Chondrocyte (in vitro differentiated cells): ENCODE results near the gene ADAD2. TPM values are rescaled to one million over a fixed set of nuclear protein-coding genes. Genes with fewer than 3 reads are reported as not detected.

Experiments used
- DNase-seq: peaks from one replicate; pipeline ENCODE4 v3.0.0; 2021; ENCODE audit warnings: mixed read lengths, low spot score
- H3K27ac Mint-ChIP-seq: one replicate; pipeline ENCODE4 v1.8.0; 2021; ENCODE audit warnings: mild to moderate bottlenecking, moderate library complexity, mixed read lengths; ENCODE audit not compliant: unreplicated experiment
- H3K27me3 Mint-ChIP-seq: 2 replicates; pipeline ENCODE4 v1.8.0; 2021; ENCODE audit warnings: low read depth, mixed read lengths
- H3K36me3 Mint-ChIP-seq: 2 replicates; pipeline ENCODE4 v1.8.0; 2021; ENCODE audit warnings: low read depth, mixed read lengths
- H3K4me1 Mint-ChIP-seq: 2 replicates; pipeline ENCODE4 v1.8.0; 2021; ENCODE audit warnings: low read depth, mild to moderate bottlenecking, mixed read lengths
- H3K4me3 Mint-ChIP-seq: one replicate; pipeline ENCODE4 v1.8.0; 2021; ENCODE audit warnings: mild to moderate bottlenecking, moderate library complexity, mixed read lengths; ENCODE audit not compliant: unreplicated experiment
- H3K9me3 Mint-ChIP-seq: 2 replicates; pipeline ENCODE4 v1.8.0; 2021; ENCODE audit warnings: low read depth, mixed read lengths
- CTCF ChIP-seq: fragments of 200-600 bp; sonication (generic); IDR thresholded peaks from 2 replicates; pipeline ENCODE4 v1.5.0; 2021; ENCODE audit warnings: antibody characterized with exemption, mild to moderate bottlenecking, moderate library complexity
- total RNA-seq: library from RNA; stranded (reverse); gene quantifications from 3 replicates; pipeline ENCODE4 v1.2.1, GENCODE V29; 2021

ADAD2 gene
- total RNA-seq, 1 donor from 2014 or later = not detected

GRCh38 chr16:84159007-84159406, 31.9 kb upstream of the ADAD2 start:
- H3K4me3 Mint-ChIP-seq = no peak overlapping the region
- no peaks in the 10 kb centered on the region for H3K36me3 Mint-ChIP-seq
- no peak for TF ChIP-seq CTCF
- H3K9me3 Mint-ChIP-seq = peaks cover 5% of the 10 kb centered on the region
- peaks cover 3% of the 10 kb centered on the region for H3K4me1 Mint-ChIP-seq
- peaks cover 24% of the 10 kb centered on the region for H3K27me3 Mint-ChIP-seq
- DNase-seq = no peak
- no peak overlapping the region for H3K27ac Mint-ChIP-seq

GRCh38 chr16:84159800-84160199, 31.2 kb upstream of the ADAD2 start:
- DNase-seq = no peak
- no peak overlapping the region for H3K4me3 Mint-ChIP-seq
- no peak overlapping the region for H3K27ac Mint-ChIP-seq
- no peak for TF ChIP-seq CTCF
- peaks cover 3% of the 10 kb centered on the region for H3K4me1 Mint-ChIP-seq
- H3K9me3 Mint-ChIP-seq = peaks cover 5% of the 10 kb centered on the region
- H3K36me3 Mint-ChIP-seq = no peaks in the 10 kb centered on the region
- H3K27me3 Mint-ChIP-seq = peaks cover 31% of the 10 kb centered on the region

GRCh38 chr16:84161037-84161436, 29.9 kb upstream of the ADAD2 start:
- no peak for DNase-seq
- Mint-ChIP-seq H3K9me3 (peaks cover 3% of the 10 kb centered on the region), H3K4me1 (peaks cover 3% of the 10 kb centered on the region), H3K27ac (no peak overlapping the region), H3K27me3 (peaks cover 38% of the 10 kb centered on the region), H3K4me3 (no peak overlapping the region), H3K36me3 (no peaks in the 10 kb centered on the region)
- no peak for TF ChIP-seq CTCF

- peaks cover 42% of the 10 kb centered on the region for H3K27me3 Mint-ChIP-seq
- H3K4me3 Mint-ChIP-seq = no peak overlapping the region
- H3K36me3 Mint-ChIP-seq = no peaks in the 10 kb centered on the region
- no peaks in the 10 kb centered on the region for H3K9me3 Mint-ChIP-seq
- no peak overlapping the region for H3K27ac Mint-ChIP-seq
- no peak for TF ChIP-seq CTCF
- no peaks in the 10 kb centered on the region for H3K4me1 Mint-ChIP-seq
- DNase-seq = no peak
These were observed 29.2 kb upstream of the ADAD2 start for GRCh38 chr16:84161801-84162200.

GRCh38 chr16:84165746-84166145, 25.2 kb upstream of the ADAD2 start:
- no peak overlapping the region for H3K4me3 Mint-ChIP-seq
- DNase-seq = no peak
- H3K4me1 Mint-ChIP-seq = no peaks in the 10 kb centered on the region
- no peaks in the 10 kb centered on the region for H3K36me3 Mint-ChIP-seq
- no peak for TF ChIP-seq CTCF
- no peaks in the 10 kb centered on the region for H3K9me3 Mint-ChIP-seq
- H3K27ac Mint-ChIP-seq = no peak overlapping the region
- peaks cover 37% of the 10 kb centered on the region for H3K27me3 Mint-ChIP-seq
